Adrenal gland (tissue), 12 donors: ENCODE measurements around the gene BCL11A. TPM values are rescaled to one million over a fixed set of nuclear protein-coding genes. Genes with fewer than 3 reads are reported as not detected.

Source experiments
- DNase-seq, 7 donors: peaks; one replicate each; pipeline ENCODE4 v3.0.0-alpha.2; 2019 to 2020
- H3K27ac ChIP-seq, 5 donors: fragments of 200-600 bp; sonication (generic) in 4 of 5; 1 replicate in 3 of 5; 2 replicates in 2 of 5; pipeline versions ENCODE4 v1.5.1 to v1.8.0; 2016 to 2020; ENCODE audit warnings: mild to moderate bottlenecking in 1 of 5
- H3K27me3 ChIP-seq: fragments of 200-600 bp; 2 replicates; pipeline ENCODE4 v1.8.0; 2021
- H3K36me3 ChIP-seq, 2 donors: fragments of 200-600 bp; replicated peaks in 1 of 2; 1 replicate in 1 of 2; 2 replicates in 1 of 2; pipeline versions ENCODE4 v1.5.1 to v1.8.0; 2018 to 2022
- H3K4me1 ChIP-seq, 2 donors: fragments of 200-600 bp; replicated peaks in 1 of 2; 1 replicate in 1 of 2; 2 replicates in 1 of 2; pipeline versions ENCODE4 v1.5.1 to v1.8.0; 2018 to 2021
- H3K4me3 ChIP-seq, 4 donors: fragments of 200-600 bp; sonication (generic) in 3 of 4; one replicate each; pipeline ENCODE4 v1.5.1; 2016 to 2018
- H3K9me3 ChIP-seq, 3 donors: fragments of 200-600 bp; sonication (generic) in 1 of 3; replicated peaks in 1 of 3; 1 replicate in 2 of 3; 2 replicates in 1 of 3; pipeline versions ENCODE4 v1.5.1 to v1.8.0; 2016 to 2021
- POLR2A ChIP-seq, 2 donors: fragments of 450-650 bp; IDR thresholded peaks; one replicate each; pipeline ENCODE4 v1.6.1; 2017; ENCODE audit warnings: antibody characterized with exemption in 2 of 2, mild to moderate bottlenecking in 2 of 2, moderate library complexity in 1 of 2
- WGBS, 4 donors: extraction: QIAGEN DNeasy Blood & Tissue Kit in 2 of 4; methylation state at CpG; one replicate each; pipeline versions ENCODE4 v1.1.5 to v1.1.7; 2013 to 2017; 5-methylcytosine and 5-hydroxymethylcytosine counted together
- intact Hi-C, 2 donors: fragments of 100-400 bp; cut with DNase I; formaldehyde crosslinking; loops; one replicate each; pipeline versions ENCODE4 v1.14.1 to v1.15.0; 2022 to 2023
- polyA plus RNA-seq, 3 donors: library from polyadenylated mRNA; stranded (reverse); fragments of 200-250 nt in 2 of 3; fragments of 350-450 nt in 1 of 3; fragmentation: Illumina TruSeq in 1 of 3; extraction: RNeasy Lipid Tissue Mini Kit (QIAGEN cat#74804) in 1 of 3; gene quantifications; one replicate each; pipeline ENCODE4 v1.2.3, GENCODE V29; 2013 to 2014
- total RNA-seq, 9 donors: library from RNA; depleted of rRNA in 4 of 9; stranded (reverse); fragments of >200 nt in 4 of 9; fragments of 120-200 nt in 1 of 9; fragmentation: NEBNext Ultra II Directional in 1 of 9; extraction: Animal tissue kit (Norgen Biotek cat#: 25700) in 1 of 9; gene quantifications; one replicate each; pipeline versions ENCODE4 v1.1.0 to v1.2.4, GENCODE V29; 2013 to 2023
- TF ChIP-seq, protein P1 (sequence below), 6 experiments: fragments of 450-650 bp in 4 of 6; fragments of 200-600 bp in 2 of 6; sonication (generic) in 1 of 6; IDR thresholded peaks; 1 replicate in 5 of 6; 2 replicates in 1 of 6; pipeline versions ENCODE4 v1.5.1 to v1.8.0; 2016 to 2021; ENCODE audit warnings: antibody characterized with exemption in 6 of 6, mild to moderate bottlenecking in 2 of 6, moderate library complexity in 1 of 6
- donor health status: healthy with polysubstance abuse.
- donor health status: Bipolar disorder and iron deficiency.
- donor health status: DM: yes; HTN: yes; CAD: no.
- donor health status: DM: no; HTN: no; CAD: no.
- donor health status: DM: no; HTN: no; CAD: no.
- donor health status: DM: yes; HTN: yes; CAD: no.

BCL11A gene
- total and polyA plus RNA-seq, 12 donors: 2.9 to 16.7 (median 5.3) TPM

DNA sequence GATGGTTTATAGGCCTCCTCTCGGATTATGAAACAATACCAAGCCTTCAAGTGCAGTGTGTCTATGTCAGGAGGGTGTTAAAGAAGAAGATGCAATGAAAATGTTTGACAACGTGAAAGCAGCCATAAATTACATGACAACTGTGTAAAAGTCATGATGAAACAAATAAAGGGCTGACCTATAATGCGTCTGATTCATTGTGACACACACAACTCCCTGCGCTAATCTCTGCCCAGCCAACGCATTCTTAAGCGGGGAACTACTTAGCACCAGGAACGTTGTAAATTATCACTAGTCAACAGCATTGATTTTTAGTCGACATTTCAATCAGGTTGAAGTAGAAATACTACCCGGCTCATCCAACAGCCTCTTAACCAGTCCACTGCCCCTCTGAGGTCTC lies 26.8 kb downstream of the BCL11A start:
- Histone ChIP-seq H3K4me1 (peaks cover 3 to 10% of the 10 kb centered on the region in 2 donors), H3K36me3 (no peaks in the 10 kb centered on the region), H3K4me3 (no peak overlapping the region), H3K27ac (no peak overlapping the region), H3K27me3 (no peaks in the 10 kb centered on the region), H3K9me3 (no peaks in the 10 kb centered on the region)
- 71 to 78% (median 77%) methylated on average over 9 of the region's 9 CpGs for WGBS, 4 donors
- DNase-seq: no peak
- no peak for TF ChIP-seq POLR2A (IDR thresholded peaks at IDR 0.05)
- intact Hi-C loops: loop anchor here in 1 of 2 donors (10.0 kb wide), 1 partner anchor 1082 kb away; no protein-coding TSS in a partner anchor

DNA sequence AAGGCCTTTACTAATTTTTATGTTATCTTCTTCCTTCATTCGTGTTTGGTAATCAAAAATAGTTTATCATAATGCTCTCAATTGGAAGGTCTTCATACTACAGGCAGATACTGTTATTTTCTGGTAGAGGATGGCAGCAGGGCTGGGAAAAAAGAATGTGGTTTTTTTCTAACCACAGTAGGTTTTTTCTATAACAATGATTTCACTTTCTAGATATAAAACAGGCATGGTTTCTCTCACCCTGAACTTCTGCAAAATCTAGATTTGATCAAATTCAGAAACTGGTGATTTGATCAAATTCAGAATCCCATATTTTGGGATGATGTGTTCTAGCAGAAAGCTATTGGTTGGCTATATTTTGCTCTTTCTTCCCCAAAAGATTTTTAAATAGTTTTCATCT lies 27.6 kb downstream of the BCL11A start:
- Histone ChIP-seq H3K36me3 (no peaks in the 10 kb centered on the region), H3K27me3 (no peaks in the 10 kb centered on the region), H3K27ac (no peak overlapping the region), H3K9me3 (no peaks in the 10 kb centered on the region), H3K4me1 (peaks cover 3 to 10% of the 10 kb centered on the region in 2 donors), H3K4me3 (no peak overlapping the region)
- intact Hi-C loops: loop anchor here in 1 of 2 donors (10.0 kb wide), 1 partner anchor 1081 kb away; no protein-coding TSS in a partner anchor
- no peak for TF ChIP-seq POLR2A (IDR thresholded peaks at IDR 0.05)
- TF ChIP-seq, protein P1, sequence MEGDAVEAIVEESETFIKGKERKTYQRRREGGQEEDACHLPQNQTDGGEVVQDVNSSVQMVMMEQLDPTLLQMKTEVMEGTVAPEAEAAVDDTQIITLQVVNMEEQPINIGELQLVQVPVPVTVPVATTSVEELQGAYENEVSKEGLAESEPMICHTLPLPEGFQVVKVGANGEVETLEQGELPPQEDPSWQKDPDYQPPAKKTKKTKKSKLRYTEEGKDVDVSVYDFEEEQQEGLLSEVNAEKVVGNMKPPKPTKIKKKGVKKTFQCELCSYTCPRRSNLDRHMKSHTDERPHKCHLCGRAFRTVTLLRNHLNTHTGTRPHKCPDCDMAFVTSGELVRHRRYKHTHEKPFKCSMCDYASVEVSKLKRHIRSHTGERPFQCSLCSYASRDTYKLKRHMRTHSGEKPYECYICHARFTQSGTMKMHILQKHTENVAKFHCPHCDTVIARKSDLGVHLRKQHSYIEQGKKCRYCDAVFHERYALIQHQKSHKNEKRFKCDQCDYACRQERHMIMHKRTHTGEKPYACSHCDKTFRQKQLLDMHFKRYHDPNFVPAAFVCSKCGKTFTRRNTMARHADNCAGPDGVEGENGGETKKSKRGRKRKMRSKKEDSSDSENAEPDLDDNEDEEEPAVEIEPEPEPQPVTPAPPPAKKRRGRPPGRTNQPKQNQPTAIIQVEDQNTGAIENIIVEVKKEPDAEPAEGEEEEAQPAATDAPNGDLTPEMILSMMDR (IDR thresholded peaks at IDR 0.05): no peak
- whole genome bisulfite sequencing, 4 donors: 37 to 43% (median 38%) methylated on average over 1 of the region's 1 CpG
- DNase-seq: no peak

DNA sequence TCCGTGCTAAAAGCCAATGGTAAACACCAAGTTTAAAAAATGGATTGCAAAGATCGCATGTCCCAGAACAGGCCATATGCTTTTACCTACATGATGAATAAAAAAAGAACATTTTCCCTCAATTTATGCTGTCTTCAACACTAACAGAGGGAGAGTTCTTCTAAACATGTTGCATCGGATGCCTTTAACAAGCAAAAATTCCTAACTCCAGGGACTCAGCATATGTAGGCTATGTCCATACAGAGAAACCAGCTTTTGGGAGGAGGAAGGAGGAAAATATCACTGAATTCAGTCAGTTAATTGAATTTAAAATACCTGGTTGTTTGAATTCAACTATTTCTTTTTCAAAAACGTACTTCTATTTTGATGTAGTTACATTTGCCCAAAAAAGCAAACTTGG lies 28.6 kb downstream of the BCL11A start:
- H3K27me3 ChIP-seq: no peaks in the 10 kb centered on the region
- no peak overlapping the region for H3K27ac ChIP-seq
- WGBS, 4 donors: 87 to 93% (median 89%) methylated on average over 4 of the region's 4 CpGs
- DNase-seq: no peak
- TF ChIP-seq, protein P1 (IDR thresholded peaks at IDR 0.05): no peak
- no peak for TF ChIP-seq POLR2A (IDR thresholded peaks at IDR 0.05)
- peaks cover 1 to 3% of the 10 kb centered on the region in 2 donors for H3K4me1 ChIP-seq
- H3K9me3 ChIP-seq: no peaks in the 10 kb centered on the region
- no peak overlapping the region for H3K4me3 ChIP-seq
- intact Hi-C loops: loop anchor here in 1 of 2 donors (10.0 kb wide), 1 partner anchor 1080 kb away; no protein-coding TSS in a partner anchor
- H3K36me3 ChIP-seq: no peaks in the 10 kb centered on the region

DNA sequence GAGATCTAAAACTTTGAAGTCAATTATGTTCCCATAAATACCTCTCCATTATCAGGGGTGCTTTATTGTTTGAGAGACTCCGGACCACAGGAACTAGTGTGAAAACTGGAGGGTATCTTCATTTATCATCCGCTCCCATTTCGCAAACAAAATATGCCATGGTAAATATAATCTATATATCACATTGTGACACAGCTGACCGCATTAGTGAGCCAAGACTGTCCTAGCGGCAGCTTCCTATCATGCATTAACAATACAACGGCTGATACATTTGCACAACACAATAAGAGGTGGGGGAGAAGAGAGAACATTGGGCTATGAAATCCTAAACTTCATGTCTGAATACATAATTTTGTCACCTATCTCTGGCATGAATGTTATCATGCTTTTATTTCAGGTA lies 29.5 kb downstream of the BCL11A start:
- 82 to 93% (median 88%) methylated on average over 6 of the region's 6 CpGs for WGBS, 4 donors
- Histone ChIP-seq H3K9me3 (no peaks in the 10 kb centered on the region), H3K4me1 (peaks cover 0 to 3% of the 10 kb centered on the region in 2 donors), H3K36me3 (no peaks in the 10 kb centered on the region), H3K27me3 (no peaks in the 10 kb centered on the region), H3K4me3 (no peak overlapping the region), H3K27ac (no peak overlapping the region)
- TF ChIP-seq, protein P1 (IDR thresholded peaks at IDR 0.05): no peak
- TF ChIP-seq POLR2A (IDR thresholded peaks at IDR 0.05): no peak
- intact Hi-C loops: loop anchor here in 1 of 2 donors (10.0 kb wide), 1 partner anchor 1079 kb away; no protein-coding TSS in a partner anchor
- DNase-seq: no peak

DNA sequence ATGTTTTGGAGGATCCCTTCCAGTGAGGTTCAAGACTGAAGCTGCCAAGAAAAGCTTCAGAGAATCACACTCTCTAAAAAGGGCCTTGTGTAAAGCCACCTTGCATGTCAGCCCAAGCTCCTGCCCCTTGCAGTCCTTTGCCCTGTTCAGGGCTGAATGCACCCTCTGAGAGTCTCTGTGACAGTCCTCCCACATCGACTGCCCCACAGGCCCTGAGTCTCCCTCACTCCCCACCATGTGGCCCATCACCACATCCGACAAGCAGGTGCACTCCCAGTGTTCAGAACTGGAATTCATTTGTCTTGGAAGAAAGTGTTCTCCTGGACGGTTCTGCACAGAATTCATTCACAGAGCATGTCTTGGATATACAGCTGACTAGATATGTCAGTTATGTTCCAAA lies 31.0 kb downstream of the BCL11A start:
- no peak overlapping the region for H3K27ac ChIP-seq
- H3K27me3 ChIP-seq: no peaks in the 10 kb centered on the region
- no peak for TF ChIP-seq POLR2A (IDR thresholded peaks at IDR 0.05)
- TF ChIP-seq, protein P1 (IDR thresholded peaks at IDR 0.05): no peak
- no peaks in the 10 kb centered on the region for H3K36me3 ChIP-seq
- H3K9me3 ChIP-seq: no peaks in the 10 kb centered on the region
- 50 to 60% (median 52%) methylated on average over 2 to 3 of the region's 3 CpGs for WGBS, 4 donors
- intact Hi-C loops: loop anchor here in 1 of 2 donors (10.0 kb wide), 1 partner anchor 1078 kb away; no protein-coding TSS in a partner anchor
- H3K4me3 ChIP-seq: no peak overlapping the region
- no peak for DNase-seq
- H3K4me1 ChIP-seq: peaks cover 0 to 3% of the 10 kb centered on the region in 2 donors
